ENCODE measurements around the gene MUC13.

- TF ChIP-seq EZH2 (IDR thresholded peaks at IDR 0.05; ENCODE audit: borderline replicate concordance, insufficient read depth, low read length, poor library complexity, severe bottlenecking): no peak
- TF ChIP-seq, protein P1, sequence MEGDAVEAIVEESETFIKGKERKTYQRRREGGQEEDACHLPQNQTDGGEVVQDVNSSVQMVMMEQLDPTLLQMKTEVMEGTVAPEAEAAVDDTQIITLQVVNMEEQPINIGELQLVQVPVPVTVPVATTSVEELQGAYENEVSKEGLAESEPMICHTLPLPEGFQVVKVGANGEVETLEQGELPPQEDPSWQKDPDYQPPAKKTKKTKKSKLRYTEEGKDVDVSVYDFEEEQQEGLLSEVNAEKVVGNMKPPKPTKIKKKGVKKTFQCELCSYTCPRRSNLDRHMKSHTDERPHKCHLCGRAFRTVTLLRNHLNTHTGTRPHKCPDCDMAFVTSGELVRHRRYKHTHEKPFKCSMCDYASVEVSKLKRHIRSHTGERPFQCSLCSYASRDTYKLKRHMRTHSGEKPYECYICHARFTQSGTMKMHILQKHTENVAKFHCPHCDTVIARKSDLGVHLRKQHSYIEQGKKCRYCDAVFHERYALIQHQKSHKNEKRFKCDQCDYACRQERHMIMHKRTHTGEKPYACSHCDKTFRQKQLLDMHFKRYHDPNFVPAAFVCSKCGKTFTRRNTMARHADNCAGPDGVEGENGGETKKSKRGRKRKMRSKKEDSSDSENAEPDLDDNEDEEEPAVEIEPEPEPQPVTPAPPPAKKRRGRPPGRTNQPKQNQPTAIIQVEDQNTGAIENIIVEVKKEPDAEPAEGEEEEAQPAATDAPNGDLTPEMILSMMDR (IDR thresholded peaks at IDR 0.05; ENCODE audit: poor library complexity, severe bottlenecking): no peak
- TF ChIP-seq TAF1 (IDR thresholded peaks at IDR 0.05; ENCODE audit: low read depth): no peak
- no peak for TF ChIP-seq RAD21 (conservative IDR thresholded peaks at IDR 0.05)
- no peak for TF ChIP-seq POLR2AphosphoS5 (IDR thresholded peaks at IDR 0.05)
- no peak for TF ChIP-seq REST (IDR thresholded peaks at IDR 0.05; ENCODE audit: borderline replicate concordance)
- TF ChIP-seq EP300 (conservative IDR thresholded peaks at IDR 0.05; ENCODE audit: poor library complexity, severe bottlenecking): no peak
- no peak for TF ChIP-seq SMC3 (conservative IDR thresholded peaks at IDR 0.05; ENCODE audit: poor library complexity)
- TF ChIP-seq MXI1 (conservative IDR thresholded peaks at IDR 0.05; ENCODE audit: poor library complexity, severe bottlenecking): no peak
Observed at GRCh38 chr3:124978627-124979026, 44.1 kb upstream of the MUC13 start.

Measured in neural cell (in vitro differentiated cells).